Skin epidermis (tissue), 12 donors: ENCODE data around the gene MAPK8IP2.
"Not testable (repeated sequence)": the region's sequence is repeated elsewhere in the genome, so short reads cannot be mapped to it uniquely, and the experiment has no call there.

ENCODE experiments used
- H3K27ac ChIP-seq, 21 experiments: fragments of 200-600 bp; sonication (generic) in 11 of 21; one replicate each; pipeline ENCODE4 v1.5.0; 2020; ENCODE audit warnings: mild to moderate bottlenecking in 3 of 21, inconsistent platforms in 2 of 21, moderate library complexity in 2 of 21
- H3K4me3 ChIP-seq, 7 experiments: fragments of 200-600 bp; sonication (generic) in 2 of 7; one replicate each; pipeline ENCODE4 v1.5.0; 2020; ENCODE audit warnings: inconsistent platforms in 2 of 7, mild to moderate bottlenecking in 2 of 7, moderate library complexity in 1 of 7

The MAPK8IP2 gene

GRCh38 chr22:50608996-50609395 lies 8.4 kb downstream of the MAPK8IP2 start:
- no peak overlapping the region for H3K4me3 ChIP-seq
- H3K27ac ChIP-seq = no peak overlapping the region

GRCh38 chr22:50609599-50609998 lies 9.0 kb downstream of the MAPK8IP2 start:
- H3K4me3 ChIP-seq = no peak overlapping the region

GRCh38 chr22:50610041-50610451 lies 9.5 kb downstream of the MAPK8IP2 start:
- no peak overlapping the region for H3K4me3 ChIP-seq
- no peak overlapping the region for H3K27ac ChIP-seq

More at GRCh38 chr22:50609599-50609998, 9.0 kb downstream of the MAPK8IP2 start:
- no peak overlapping the region for H3K27ac ChIP-seq

GRCh38 chr22:50610581-50610980 lies 10.0 kb downstream of the MAPK8IP2 start:
- no peak overlapping the region for H3K27ac ChIP-seq
- no peak overlapping the region for H3K4me3 ChIP-seq

- Histone ChIP-seq H3K27ac (no peak overlapping the region), H3K4me3 (no peak overlapping the region)
These were observed 10.9 kb downstream of the MAPK8IP2 start for GRCh38 chr22:50611341-50612060.

- Histone ChIP-seq H3K27ac (no peak overlapping the region), H3K4me3 (no peak overlapping the region)
These were observed 11.6 kb downstream of the MAPK8IP2 start for GRCh38 chr22:50612168-50612527.

- Histone ChIP-seq H3K4me3 (no peak overlapping the region), H3K27ac (no peak overlapping the region)
These were observed 12.1 kb downstream of the MAPK8IP2 start for GRCh38 chr22:50612528-50613221.

- H3K4me3 ChIP-seq = no peak overlapping the region
- H3K27ac ChIP-seq = no peak overlapping the region
These were observed 12.8 kb downstream of the MAPK8IP2 start for GRCh38 chr22:50613291-50613981.

GRCh38 chr22:50614296-50614695 lies 13.7 kb downstream of the MAPK8IP2 start:
- H3K4me3 ChIP-seq, H3K27ac ChIP-seq: not testable (repeated sequence)

- peak overlapping the region; percentile 5 to 35 (median 20) for H3K4me3 ChIP-seq
- H3K27ac ChIP-seq = peak overlapping the region in 12 of 21 experiments; percentile 25 to 93 (median 80)
These were observed 20.2 kb downstream of the MAPK8IP2 start for GRCh38 chr22:50620593-50621355.

- Histone ChIP-seq H3K27ac (peak overlapping the region in 19 of 21 experiments; percentile 41 to 93 (median 69)), H3K4me3 (peak overlapping the region; percentile 5 to 35 (median 21))
These were observed 20.8 kb downstream of the MAPK8IP2 start for GRCh38 chr22:50621356-50621880.

GRCh38 chr22:50621948-50622722 lies 21.5 kb downstream of the MAPK8IP2 start:
- Histone ChIP-seq H3K4me3 (peak overlapping the region in 5 of 7 experiments; percentile 11 to 35 (median 21)), H3K27ac (peak overlapping the region in 19 of 21 experiments; percentile 41 to 93 (median 70))

- Histone ChIP-seq H3K4me3 (no peak overlapping the region), H3K27ac (peak overlapping the region in 18 of 21 experiments; percentile 48 to 93 (median 70))
These were observed 22.2 kb downstream of the MAPK8IP2 start for GRCh38 chr22:50622723-50623327.

- Histone ChIP-seq H3K4me3 (no peak overlapping the region), H3K27ac (no peak overlapping the region)
These were observed 23.9 kb downstream of the MAPK8IP2 start for GRCh38 chr22:50624347-50625130.

- no peak overlapping the region for H3K4me3 ChIP-seq
- no peak overlapping the region for H3K27ac ChIP-seq
These were observed 24.6 kb downstream of the MAPK8IP2 start for GRCh38 chr22:50625131-50625567.

GRCh38 chr22:50625568-50626313 lies 25.1 kb downstream of the MAPK8IP2 start:
- H3K27ac ChIP-seq = no peak overlapping the region
- no peak overlapping the region for H3K4me3 ChIP-seq

- no peak overlapping the region for H3K4me3 ChIP-seq
- H3K27ac ChIP-seq = peak overlapping the region in 2 of 21 experiments; percentile 10 to 84
These were observed 25.8 kb downstream of the MAPK8IP2 start for GRCh38 chr22:50626314-50626849.
